Stimulated activated CD4-positive, alpha-beta T cell treated with anti-CD3 and anti-CD28 coated beads, TNF-alpha, amount 100 ng/mL, for 48 hours (primary cell): ENCODE measurements around the gene GPR3.
A peak's percentile ranks its signal among the peaks of the same experiment; 100 is the strongest.
"Not testable (repeated sequence)": the region's sequence is repeated elsewhere in the genome, so short reads cannot be mapped to it uniquely, and the experiment has no call there.

Source experiments
- DNase-seq, 3 donors: peaks; one replicate each; pipeline ENCODE4 v3.0.0-alpha.2; 2020; ENCODE audit warnings: low read depth in 3 of 3

Gene GPR3

DNA sequence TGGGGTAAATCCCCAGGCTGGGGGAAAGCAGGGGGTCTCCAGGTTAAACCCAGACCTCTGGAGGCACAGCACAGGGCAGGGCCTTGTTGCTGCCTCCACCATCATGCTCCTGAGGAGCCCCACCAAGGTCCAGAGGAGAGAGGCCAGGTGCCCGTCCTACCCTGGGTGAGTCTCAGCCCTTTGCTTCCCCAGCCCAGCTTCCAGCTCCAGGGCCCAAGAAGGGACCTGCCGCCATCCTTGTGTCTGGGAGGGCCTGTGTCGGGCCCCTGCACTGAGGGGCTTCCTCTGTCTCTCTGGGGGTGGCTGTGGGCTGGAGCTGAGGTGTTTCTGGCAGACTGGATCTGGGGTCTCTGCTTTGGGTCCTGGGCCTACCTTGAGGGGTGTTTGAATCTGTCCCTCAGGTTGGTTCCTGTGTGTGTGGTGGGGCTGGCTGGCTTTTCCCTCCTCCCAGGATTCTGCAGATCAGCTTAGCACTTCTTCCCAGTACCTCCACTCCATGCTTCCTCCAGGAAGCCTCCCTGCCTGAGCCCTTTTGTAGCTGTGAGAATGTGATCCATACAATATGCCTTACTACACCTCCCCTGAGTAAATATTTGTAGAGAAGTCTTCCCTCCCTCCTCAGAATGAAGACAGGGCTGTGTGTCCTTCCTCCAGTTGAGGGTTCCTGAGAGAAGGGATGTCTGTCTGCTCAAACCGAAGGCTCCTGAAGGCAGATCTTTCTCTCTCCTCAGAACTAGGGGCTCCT lies 6.2 kb downstream of the GPR3 start:
- DNase-seq, result no peak

DNA sequence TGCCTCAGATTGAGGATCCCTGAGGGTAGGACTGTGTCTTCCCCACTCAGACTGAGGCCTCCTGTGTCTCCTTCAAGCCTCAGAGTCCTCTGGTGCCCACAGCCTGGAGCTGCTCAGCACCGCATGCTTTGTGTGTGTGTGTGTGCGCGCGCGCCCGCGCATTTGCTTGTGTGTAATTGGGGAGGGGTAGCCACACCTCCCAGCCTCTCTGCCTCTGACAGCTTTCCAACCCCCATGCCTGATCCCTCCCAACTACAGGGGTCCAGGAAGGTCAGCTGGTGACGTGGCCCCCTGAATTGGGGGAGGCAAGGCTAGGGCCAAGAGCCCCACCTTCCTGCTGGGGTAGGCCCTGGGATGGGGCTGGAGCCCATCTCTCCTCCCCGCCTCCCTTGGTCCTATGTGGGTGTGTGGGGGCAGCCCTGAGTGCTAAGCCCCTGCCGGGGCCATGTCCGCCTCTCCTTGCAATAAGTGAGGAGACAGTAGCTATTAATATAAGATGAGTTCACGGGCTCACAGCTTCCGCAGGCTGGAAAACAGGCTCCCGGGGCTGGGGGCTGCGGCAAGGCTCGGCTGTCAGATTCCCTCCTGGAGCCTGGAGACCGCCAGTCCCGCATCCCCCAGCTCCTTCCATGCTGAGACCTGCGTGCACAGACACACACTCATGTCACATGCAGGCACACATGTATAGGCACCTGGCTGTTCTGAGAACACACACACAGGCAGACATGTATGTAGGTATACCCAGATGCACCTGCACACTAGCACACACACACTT lies 7.0 kb downstream of the GPR3 start:
- DNase-seq, result no peak

DNA sequence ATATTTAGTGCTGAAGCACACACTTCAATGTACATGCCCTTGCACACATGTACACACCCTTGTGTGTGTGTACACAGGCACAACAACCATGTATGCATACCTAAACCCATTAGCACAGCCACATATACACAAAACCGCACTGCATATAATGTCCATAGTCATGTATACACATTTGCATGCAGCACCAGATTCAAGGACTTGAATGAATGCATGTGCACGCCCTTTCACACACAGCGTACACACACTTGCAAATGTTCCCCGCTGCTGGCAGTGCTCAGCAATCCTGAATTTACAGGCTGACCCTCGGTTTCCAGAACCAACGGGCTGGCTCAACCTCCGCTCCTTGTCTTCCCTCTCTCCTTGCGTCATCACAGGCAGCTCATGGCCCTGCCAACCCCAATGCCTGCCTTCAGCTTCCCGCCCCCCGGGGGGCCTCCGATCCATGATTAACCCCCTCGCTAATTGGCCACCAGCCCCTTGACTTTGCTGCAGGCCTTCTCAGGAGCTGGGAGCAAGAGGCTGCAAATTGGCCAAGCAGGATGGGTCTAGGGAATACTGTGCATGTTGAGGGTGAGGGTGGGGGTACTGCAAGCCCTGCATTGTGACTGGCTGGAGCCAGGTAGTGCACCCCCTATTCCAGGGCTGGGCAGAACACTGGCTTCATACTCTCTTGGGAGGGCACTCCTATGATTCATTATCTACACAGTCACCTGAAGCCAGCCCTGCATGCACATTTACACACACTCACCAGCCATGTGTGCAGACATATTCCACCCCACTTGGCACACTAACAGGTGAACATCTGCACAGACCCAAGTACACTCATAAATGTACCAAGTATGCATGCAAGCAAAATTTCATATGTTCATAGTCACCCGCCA lies 7.9 kb downstream of the GPR3 start:
- no peak for DNase-seq

DNA sequence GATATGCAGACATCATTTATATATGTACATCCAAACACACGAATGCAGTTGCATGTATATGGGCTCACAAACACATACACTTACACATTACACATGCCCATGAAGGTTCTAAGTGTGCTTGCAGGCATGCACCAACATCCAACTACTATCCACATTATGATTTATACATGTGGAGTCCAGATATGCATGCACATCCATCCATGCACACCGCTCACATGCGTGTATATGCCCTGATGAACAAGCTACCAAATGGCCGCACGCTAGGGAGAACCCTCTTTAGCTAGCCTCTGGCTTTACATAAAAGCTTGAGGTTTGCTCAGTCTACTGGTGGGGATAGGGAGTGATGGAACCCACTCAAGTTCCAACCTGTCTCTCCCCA lies 8.5 kb downstream of the GPR3 start:
- no peak for DNase-seq

DNA sequence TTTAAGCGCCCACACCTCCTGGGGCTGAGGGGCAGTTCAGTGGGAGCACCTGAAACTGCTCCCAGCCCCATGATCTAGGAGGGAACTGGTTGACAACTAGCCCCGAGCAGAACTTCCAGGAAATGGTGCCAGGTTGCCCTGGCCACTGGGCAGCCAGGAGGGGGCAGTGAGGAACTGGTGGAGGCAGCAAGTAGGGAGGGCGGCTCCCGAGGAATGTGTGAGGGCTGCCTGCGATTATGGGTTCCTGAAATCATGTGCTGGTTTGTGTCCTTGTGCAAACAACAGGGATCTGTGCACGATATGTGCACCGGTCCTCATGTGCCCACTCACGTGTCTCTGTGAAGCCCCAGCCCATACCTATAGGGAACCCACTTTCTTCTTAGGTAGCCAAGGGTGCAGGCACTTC lies 9.9 kb downstream of the GPR3 start:
- DNase-seq, result no peak

DNA sequence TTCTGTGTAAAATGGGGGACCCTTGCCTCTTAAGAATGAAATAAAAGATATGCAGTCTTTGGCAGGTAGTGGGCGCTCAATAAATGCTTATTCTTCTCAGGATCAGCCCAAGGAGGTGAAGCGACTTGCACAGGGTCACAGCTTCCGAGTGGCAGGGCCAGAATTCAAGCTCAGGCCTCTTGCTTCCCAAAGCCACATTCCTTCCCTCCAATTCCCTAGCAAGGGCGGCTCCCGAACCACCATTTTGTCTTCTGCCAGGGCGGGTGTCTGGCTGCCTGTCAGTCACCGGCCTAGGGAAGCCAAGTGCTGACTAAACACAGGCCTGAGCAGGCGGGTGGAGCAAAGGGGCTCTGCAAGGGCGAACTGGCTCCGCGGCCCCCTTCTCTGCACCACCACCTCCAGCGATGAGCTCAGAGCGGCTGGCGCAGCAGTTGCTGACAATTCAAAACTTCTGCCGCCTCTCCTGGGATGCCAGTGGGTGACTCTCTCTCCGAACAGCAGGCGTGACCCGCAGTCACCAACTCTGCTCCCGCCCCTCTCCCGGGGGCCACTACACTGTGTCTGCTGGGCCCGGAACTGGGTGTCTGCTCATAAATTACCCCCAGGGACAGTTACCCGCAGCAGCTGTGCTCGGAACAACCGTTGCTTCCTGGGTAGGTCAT lies 10.8 kb downstream of the GPR3 start:
- no peak for DNase-seq

DNA sequence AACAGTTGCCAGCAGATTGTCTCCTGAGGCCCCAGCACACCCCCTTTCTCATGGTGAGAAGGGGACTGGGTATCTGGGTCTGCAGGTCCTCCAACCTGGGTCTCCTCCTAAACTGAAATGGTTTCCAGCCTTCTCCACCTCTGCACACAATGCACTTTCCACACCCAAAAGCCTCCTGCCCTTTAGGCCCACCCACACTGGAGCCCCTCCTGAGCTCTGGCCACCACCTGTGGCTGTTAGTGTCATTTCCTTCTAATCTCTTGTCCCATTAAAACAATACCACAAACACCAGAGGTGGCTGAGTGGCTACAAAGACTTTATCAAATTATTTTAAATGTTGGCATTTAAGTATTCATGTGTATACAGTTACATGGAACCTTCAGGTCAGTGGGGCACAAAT lies 11.5 kb downstream of the GPR3 start:
- DNase-seq, result no peak

DNA sequence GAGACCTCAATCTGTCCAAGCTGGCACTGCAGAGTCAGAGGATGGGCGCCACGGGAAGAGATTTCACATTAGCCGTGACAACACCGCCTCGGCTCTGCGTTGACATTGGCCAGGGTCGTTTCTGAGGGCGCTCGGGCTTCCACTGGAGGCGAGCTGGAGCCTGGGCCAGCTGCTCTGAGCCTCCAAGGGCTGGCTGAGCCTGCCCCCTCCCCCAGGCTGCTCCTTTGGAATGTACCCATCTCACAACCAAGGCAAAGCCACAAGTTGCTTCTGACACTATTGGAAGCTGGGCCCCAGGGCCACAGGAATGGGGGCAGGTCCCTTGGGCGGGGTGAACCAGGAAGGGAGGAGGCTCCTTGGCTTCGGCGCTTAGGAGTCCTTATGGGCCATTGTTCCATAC lies 12.7 kb downstream of the GPR3 start:
- no peak for DNase-seq

DNA sequence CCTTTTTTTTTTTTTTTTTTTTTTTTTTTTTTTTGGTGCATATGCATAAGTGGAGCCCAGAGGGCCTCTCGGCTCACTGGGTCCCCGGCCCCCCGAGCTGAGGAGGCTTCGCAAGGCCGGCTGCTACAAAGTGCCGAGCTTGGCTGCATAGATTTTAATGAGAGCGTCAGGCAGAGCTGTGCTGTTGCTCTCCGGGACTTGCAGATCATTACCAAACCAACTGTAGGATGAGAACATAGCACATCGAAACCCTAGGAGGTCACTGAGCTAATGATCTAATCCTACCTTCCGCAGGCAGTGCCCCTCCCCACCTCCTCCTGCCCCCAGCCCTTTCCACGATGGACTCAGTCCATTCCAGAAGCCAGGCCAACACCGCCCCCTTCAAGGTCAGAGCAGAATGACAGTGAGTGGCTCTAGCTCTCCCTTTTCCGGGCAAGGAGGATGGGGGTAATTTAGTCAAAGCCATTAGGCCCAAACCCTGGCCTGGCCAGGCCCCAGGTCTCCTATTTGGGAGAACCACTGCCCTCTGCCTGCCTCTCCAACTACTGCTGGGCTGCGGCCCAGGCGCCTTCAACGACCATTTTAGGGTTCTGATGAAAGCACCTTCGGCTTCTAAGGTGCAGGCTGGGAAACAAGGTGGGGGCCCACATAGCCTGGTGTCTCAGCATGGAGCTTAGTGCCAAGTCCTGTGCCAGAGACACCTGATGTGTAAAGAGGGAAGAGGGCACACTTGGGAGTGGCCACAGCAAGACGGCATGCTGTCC lies 13.4 kb downstream of the GPR3 start:
- DNase-seq, result not testable (repeated sequence)

DNA sequence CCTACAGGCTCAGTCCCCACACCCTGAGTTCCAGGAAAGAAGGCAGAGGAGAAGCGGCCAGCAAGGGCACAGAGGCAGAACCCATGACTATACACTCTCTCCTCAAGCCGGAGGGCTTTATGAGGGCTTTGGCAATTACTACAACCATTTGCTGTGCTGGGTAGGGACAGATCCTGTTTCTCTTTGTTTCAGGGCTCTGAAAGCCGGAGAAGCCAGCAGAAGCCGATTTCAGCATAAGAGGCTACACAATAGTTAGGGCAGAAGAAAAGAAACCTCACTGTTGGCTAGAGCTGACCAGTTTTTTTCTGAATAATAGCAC lies 13.9 kb downstream of the GPR3 start:
- no peak for DNase-seq

DNA sequence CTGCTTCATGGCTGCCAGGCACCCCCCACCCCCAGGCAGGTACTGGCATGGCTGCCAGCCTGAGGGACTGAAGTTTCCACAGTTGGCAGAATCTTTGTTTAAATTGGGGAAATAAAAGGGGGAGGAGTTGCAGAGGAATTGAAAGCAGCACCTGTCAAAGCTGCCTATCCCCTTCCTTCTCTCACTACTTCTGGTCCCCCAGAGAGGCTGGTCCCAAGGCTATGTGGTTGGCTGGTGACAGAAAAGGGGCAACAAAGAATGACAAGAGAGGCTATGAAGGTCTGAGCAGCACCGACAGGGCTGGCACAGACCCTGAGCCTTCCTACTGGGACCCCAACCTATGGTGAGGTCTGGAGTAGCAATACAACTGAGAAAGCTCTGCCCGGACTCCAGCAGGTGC lies 14.4 kb downstream of the GPR3 start:
- not testable (repeated sequence) for DNase-seq

DNA sequence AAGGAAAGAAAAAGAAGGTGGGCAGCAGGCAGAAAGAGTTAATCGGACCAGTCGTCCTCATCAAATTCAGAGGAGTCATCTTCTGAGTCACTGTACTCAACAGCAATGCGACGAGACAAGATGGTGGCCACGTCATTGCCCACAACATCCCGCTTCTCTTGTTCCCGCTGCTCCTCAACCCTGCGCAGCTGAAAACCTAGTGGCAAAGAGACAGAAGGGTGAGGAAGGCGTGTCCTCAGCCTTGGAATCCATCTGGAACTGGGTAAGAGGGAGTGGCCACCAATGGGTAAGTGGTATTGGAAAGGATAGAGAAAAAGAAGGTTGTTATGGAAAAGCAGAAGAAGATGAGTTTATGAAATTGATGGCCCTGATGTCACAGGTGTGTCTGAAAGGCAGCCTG lies 15.7 kb downstream of the GPR3 start:
- no peak for DNase-seq

DNA sequence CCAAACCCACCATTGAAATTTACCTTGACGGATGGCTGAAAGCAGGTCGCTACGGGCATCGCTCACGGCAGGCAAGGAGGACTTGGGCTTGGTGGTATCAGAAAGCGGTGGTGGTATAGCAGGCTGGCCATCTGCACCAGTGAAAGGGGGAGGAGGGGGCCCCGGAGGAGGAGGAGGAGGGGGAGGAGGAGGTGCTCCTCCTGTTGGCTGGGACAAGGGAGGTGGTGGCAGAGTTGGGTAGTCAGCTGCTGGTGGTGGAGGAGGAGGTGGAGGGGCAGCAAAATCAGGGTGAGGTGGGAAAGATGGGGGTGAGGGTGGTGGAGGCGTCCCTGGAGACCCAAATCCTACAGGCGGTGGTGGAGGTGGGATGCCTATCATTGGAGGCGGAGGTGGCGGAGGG lies 17.2 kb downstream of the GPR3 start:
- DNase-seq, result no peak

DNA sequence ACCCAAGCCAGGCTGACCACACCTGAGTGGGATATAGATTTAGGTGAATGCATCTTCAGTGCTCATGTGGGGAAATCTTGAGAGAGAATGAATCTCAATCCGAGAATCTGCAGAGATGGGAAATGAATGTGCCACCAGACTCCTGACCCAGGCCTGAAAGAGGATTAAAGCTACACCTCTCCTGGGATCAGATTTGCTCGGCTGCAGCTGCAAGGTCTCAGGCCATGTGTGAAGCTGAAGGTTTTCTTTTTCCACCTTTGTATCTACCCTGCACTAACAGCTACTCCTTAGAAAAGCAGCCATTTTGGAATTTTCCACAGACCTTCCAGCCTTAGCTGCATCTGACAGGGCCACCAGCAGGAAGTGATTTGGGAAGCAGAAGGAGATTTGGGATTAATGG lies 18.3 kb downstream of the GPR3 start:
- no peak for DNase-seq

DNA sequence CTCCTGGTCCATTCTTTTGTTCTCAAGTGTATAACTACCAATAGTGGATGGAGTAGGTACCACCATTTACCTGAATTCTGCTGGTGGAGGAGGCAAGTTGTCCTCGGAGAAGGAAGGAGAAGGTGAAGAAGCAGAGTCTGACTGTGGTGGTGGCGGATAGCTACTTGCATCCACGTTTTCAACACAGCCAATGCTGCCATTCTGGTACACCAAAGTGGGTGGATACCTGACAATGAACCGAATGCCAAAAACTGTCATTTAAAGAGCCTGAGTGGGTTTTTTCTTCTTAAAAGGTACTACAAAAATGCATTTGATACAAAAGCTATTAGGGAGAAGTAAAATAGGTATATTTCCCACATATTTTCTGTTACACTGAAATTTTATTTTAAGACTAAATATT lies 20.1 kb downstream of the GPR3 start:
- no peak for DNase-seq

DNA sequence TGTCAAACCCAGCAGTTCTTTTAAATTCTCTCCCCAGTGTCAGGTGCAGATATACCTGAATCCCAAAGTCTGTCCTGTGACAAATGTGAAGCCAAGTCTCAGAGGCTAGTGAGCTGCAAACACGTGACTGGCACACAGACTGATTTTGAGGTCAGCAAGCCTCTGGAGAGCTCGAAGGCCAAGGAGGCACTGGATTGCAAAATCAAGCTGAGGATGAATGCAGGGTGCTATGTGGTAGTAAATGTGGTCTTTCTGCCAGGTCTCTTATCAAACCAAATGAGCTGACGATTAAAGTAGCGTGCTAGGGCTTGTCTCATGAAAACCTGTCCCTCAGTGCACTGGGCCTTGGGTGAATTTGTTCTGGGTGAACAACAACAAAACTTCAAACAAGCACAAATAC lies 20.6 kb downstream of the GPR3 start:
- DNase-seq, result no peak

DNA sequence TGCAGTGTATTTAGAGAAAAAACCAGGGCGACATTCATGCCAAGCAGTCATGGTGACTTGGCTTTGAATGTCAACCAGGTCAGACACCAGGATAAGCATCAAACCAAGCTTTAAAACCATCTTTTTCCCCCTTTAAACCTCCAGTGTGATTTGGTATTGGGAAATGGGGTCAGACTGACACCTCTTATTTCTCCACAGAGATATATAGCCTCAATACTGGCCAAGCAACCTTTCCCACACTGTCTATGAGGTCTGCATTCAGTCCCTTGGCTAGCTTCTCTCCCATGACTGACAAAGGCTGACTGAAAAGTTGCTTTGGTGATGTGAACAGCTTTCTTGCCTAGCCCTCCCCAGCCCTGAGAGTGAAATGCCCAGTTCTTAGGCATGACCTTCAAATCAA lies 21.7 kb downstream of the GPR3 start:
- no peak for DNase-seq

DNA sequence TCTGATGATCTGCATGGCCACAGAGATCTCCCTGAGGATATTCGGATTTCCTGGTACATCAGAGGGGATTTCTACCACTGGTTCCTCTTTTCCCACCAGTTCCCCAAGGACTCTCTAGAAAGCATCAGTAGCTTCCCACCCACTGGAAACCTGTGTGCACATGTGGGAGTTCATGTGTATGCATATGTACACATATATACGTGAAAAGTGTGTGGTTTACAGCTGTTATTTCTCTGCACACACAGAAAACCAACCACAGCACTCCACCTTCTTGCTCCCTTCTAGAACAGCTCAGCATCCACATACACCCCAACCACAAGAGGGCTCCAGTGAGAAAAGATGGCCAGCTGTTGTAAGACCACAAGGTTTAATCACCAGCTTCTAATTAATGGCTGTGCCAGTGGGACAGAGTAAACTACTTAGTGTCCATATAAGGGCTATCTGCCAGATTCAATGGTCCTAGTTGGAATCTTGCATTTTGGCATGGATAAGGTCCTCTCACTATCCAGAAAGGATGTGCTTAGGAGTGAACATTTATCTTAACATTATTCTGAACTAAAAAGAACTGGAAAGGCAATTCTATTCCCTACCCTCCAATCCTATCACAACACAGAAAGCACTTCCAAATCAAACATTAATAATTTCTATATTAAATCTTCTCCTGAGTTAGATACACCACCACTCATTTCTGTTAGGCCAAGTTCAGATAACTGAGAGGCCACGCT lies 24.1 kb downstream of the GPR3 start:
- no peak for DNase-seq

DNA sequence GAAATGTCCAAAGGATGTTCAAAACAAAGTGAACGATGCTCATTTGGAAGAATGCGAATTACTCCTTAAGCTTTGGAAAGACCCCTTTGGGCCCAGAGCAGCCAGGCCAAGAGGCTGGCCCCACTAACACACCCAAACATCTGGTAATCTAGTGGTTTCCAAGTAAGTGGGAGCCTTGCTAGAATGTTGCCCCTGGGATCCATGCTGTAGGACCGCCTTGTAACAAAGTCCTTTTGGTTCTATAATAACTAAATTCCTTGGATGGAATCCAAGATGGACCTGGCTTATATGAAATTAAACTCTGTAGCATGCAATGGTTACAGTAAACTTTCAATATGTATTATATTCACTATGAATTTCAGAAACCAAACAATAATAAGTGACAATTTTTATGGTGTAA lies 25.3 kb downstream of the GPR3 start:
- no peak for DNase-seq

DNA sequence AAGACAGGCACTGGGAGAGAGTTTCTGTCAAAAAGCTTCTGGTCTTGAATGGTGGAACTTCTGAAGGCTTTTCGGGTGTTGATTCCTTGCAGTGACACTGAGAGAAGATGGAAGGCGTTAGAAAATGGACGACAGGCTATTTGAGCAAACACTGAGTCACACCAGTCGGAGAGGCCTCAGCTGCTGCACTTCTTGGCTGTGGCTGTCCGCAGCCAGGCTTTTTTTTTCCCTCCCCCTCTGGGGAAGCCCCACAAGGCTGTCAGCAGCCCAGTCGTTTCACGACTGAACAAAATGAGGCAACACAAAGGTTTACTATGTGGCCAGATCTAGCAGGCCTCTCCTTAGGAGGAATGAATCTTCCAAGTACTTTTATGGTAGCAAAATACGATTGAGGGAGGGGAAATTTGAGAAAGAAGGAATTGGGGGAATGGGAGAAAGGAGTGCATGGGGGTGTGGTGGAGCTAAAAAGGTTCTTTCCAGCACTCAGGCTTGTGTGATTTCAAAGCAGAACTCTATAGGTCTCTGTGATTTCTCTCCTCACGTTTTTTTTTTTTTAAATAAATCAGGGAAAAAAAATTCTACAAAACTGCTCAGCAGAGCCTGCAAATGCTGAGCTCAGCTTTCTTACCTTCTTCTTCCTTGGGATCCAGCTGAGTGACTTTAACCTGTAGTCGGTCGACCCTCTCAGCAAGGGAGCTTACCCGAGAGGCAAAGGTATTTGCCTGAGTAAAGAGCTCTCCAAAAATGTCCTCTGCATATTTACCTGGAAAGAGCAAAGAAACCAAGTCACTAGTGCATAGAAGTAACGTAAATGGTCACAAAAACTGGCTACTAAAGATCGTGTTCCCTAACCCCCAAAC lies 26.1 kb downstream of the GPR3 start:
- peak; percentile 45 to 63 (median 51) for DNase-seq
